ENCODE measurements around the gene GSTM4. TPM values are rescaled to one million over a fixed set of nuclear protein-coding genes. Genes with fewer than 3 reads are reported as not detected.

GSTM4 gene
- total and polyA plus RNA-seq, 2 of the 8 experiments (the other 6 are each of a cell fraction or from before 2014, with no cell fraction given) = 11.3 to 31.4 TPM

GRCh38 chr1:109657970-109658369 lies 2.1 kb downstream of the GSTM4 start:
- H3K56ac ChIP-seq (replicated peaks; ENCODE audit: insufficient read length, low read depth, low read length) = no peak overlapping the region
- no peak overlapping the region for H3K18ac ChIP-seq (ENCODE audit: extremely low read depth, low read length)
- no peak overlapping the region for H3K4ac ChIP-seq (replicated peaks; ENCODE audit: insufficient read length, low read depth, low read length)
- WGBS, 2 experiments (ENCODE audit: extremely low coverage in 1 of 2, insufficient coverage in 1 of 2, insufficient read length in 1 of 2, insufficient replicate concordance in 2 of 2, low coverage in 1 of 2, low lambda C conversion rate in 2 of 2, missing lambda C conversion rate in 1 of 2) = 86% methylated on average over 7 of the region's 7 CpGs; no CpG with 5 or more reads in 1 of the 2 experiments
- H2BK20ac ChIP-seq (ENCODE audit: low read length) = no peak overlapping the region
- H2BK5ac ChIP-seq (ENCODE audit: low read depth, low read length) = no peak overlapping the region
- H3K27ac ChIP-seq (ENCODE audit: low read depth, low read length) = no peak overlapping the region
- ChIA-PET CTCF (ENCODE audit: partially characterized antibody) (interaction anchor here (0.6 to 11.8 kb wide), 7 partner anchors 8 to 327 kb away, joined by 3 to 185 read pairs (median 3); partner anchors contain the start of gene AHCYL1), POLR2A (ENCODE audit: partially characterized antibody) (no interaction called here)
- no peak overlapping the region for H3K23ac ChIP-seq (ENCODE audit: insufficient read length)
- no peak for DNase-seq (ENCODE audit: low read depth in 1 of 2, low spot score in 2 of 2)
- no peak overlapping the region for H2BK120ac ChIP-seq (replicated peaks; ENCODE audit: low read depth, low read length)
- H3K36me3 ChIP-seq (ENCODE audit: control insufficient read depth in 2 of 4, insufficient read depth in 4 of 4, low read length in 3 of 4) = no peaks in the 10 kb centered on the region
- no peaks in the 10 kb centered on the region for H3K9me3 ChIP-seq (ENCODE audit: insufficient read depth in 2 of 2, low read depth in 1 of 2, low read length in 1 of 2)
- no peak overlapping the region for H4K8ac ChIP-seq (ENCODE audit: extremely low read depth, insufficient read depth, low read length)
- no peak overlapping the region for H2BK12ac ChIP-seq (ENCODE audit: low read depth, low read length)
- no peak overlapping the region for H4K91ac ChIP-seq (replicated peaks; ENCODE audit: insufficient read length, low read length)
- H3K79me1 ChIP-seq (ENCODE audit: low read depth, low read length) = no peaks in the 10 kb centered on the region
- no peak overlapping the region for H2AFZ ChIP-seq (ENCODE audit: low read length)
- no peaks in the 10 kb centered on the region for H3K79me2 ChIP-seq (ENCODE audit: control insufficient read depth in 1 of 2, insufficient read depth in 2 of 2, low read length in 2 of 2)
- H3K14ac ChIP-seq (ENCODE audit: insufficient read length) = no peak overlapping the region
- FAIRE-seq = no peak
- no peak overlapping the region for H2AK5ac ChIP-seq (ENCODE audit: low read depth, low read length)
- peaks cover 9% of the 10 kb centered on the region for H3K23me2 ChIP-seq (ENCODE audit: low read depth, low read length)
- H3K9ac ChIP-seq (replicated peaks in 1 of 4; ENCODE audit: extremely low read depth in 1 of 4, low read depth in 3 of 4, low read length in 3 of 4) = no peak overlapping the region
- 0 out of 7 replicates have a peak, but pooled peaks cover 0 to 3% (median 0%) of the 10 kb centered on the region in 4 experiments for H3K4me1 ChIP-seq (replicated peaks in 1 of 4; ENCODE audit: control insufficient read depth in 3 of 4, insufficient read depth in 4 of 4, low read length in 3 of 4)
- peaks cover 0 to 5% (median 4%) of the 10 kb centered on the region in 4 experiments; a peak in 6 of 7 replicates for H3K27me3 ChIP-seq (replicated peaks in 1 of 4; ENCODE audit: control insufficient read depth in 3 of 4, extremely low read depth in 1 of 4, insufficient read depth in 3 of 4, low read length in 3 of 4)
- no peak overlapping the region for H2BK15ac ChIP-seq (ENCODE audit: low read length)
- H3K4me2 ChIP-seq (ENCODE audit: insufficient read depth in 1 of 2, low read depth in 2 of 2, low read length in 2 of 2) = no peak overlapping the region
- no peaks in the 10 kb centered on the region for H4K20me1 ChIP-seq (replicated peaks in 1 of 2; ENCODE audit: control insufficient read depth in 1 of 2, insufficient read depth in 2 of 2, low read length in 2 of 2)
- H3K4me3 ChIP-seq (ENCODE audit: extremely low read depth in 1 of 4, insufficient read depth in 2 of 4, low read depth in 3 of 4, low read length in 4 of 4) = no peak overlapping the region
- no peak overlapping the region for H4K5ac ChIP-seq (ENCODE audit: insufficient read length, low read depth, low read length)
- TF ChIP-seq GTF2F1 (IDR thresholded peaks at IDR 0.05; ENCODE audit: borderline replicate concordance, low read depth, low read length) (no peak), SRF (IDR thresholded peaks at IDR 0.05; ENCODE audit: low read depth, low read length) (no peak), RBBP5 (IDR thresholded peaks at IDR 0.05; ENCODE audit: borderline replicate concordance, low read depth, low read length) (no peak), CTBP2 (IDR thresholded peaks at IDR 0.05; ENCODE audit: borderline replicate concordance, insufficient read depth, insufficient read length, low read length) (no peak), BRCA1 (IDR thresholded peaks at IDR 0.05; ENCODE audit: low read depth, low read length) (no peak), CEBPB (IDR thresholded peaks at IDR 0.05; ENCODE audit: low read depth, low read length) (no peak), CTCF (IDR thresholded peaks at IDR 0.05; ENCODE audit: control extremely low read depth in 1 of 3, insufficient read depth in 1 of 3, low read depth in 1 of 3, low read length in 3 of 3) (no peak)
